Measurements from ENCODE around the gene ARID1B. TPM values are rescaled to one million over a fixed set of nuclear protein-coding genes. Genes with fewer than 3 reads are reported as not detected.

Gene ARID1B
- total and polyA plus RNA-seq, 2 of the 13 experiments (the other 11 are each of a cell fraction or from before 2014, with no cell fraction given), result 20.1 to 32.6 TPM

- TF ChIP-seq NFE2L1 (CRISPR knock-in tag; IDR thresholded peaks at IDR 0.05; ENCODE audit: borderline replicate concordance), result no peak
- TF ChIP-seq MAFF (IDR thresholded peaks at IDR 0.05; ENCODE audit: low read depth, low read length), result 0 out of 2 replicates have a peak, but pooled peaks have one; percentile 17
- TF ChIP-seq TEAD3 (CRISPR knock-in tag; optimal IDR thresholded peaks at IDR 0.05; ENCODE audit: borderline replicate concordance), result peak; percentile 42
- TF ChIP-seq PITX1 (CRISPR knock-in tag; IDR thresholded peaks at IDR 0.05), result 0 out of 2 replicates have a peak, but pooled peaks have one; percentile 23
- no peak for TF ChIP-seq MED8 (CRISPR knock-in tag; IDR thresholded peaks at IDR 0.05; ENCODE audit: insufficient replicate concordance)
- TF ChIP-seq ZNF768 (CRISPR knock-in tag; IDR thresholded peaks at IDR 0.05), result peak; percentile 58; the same call in 1 of the 2 replicates
- TF ChIP-seq ZNF678 (CRISPR knock-in tag; IDR thresholded peaks at IDR 0.05), result no peak
- 0 out of 2 replicates have a peak, but pooled peaks have one; percentile 43 for TF ChIP-seq MAFG (CRISPR knock-in tag; IDR thresholded peaks at IDR 0.05)
- TF ChIP-seq MXD1 (CRISPR knock-in tag; IDR thresholded peaks at IDR 0.05), result no peak
- no peak for TF ChIP-seq SUZ12 (IDR thresholded peaks at IDR 0.05; ENCODE audit: low read depth, low read length)
- TF ChIP-seq, protein P1, sequence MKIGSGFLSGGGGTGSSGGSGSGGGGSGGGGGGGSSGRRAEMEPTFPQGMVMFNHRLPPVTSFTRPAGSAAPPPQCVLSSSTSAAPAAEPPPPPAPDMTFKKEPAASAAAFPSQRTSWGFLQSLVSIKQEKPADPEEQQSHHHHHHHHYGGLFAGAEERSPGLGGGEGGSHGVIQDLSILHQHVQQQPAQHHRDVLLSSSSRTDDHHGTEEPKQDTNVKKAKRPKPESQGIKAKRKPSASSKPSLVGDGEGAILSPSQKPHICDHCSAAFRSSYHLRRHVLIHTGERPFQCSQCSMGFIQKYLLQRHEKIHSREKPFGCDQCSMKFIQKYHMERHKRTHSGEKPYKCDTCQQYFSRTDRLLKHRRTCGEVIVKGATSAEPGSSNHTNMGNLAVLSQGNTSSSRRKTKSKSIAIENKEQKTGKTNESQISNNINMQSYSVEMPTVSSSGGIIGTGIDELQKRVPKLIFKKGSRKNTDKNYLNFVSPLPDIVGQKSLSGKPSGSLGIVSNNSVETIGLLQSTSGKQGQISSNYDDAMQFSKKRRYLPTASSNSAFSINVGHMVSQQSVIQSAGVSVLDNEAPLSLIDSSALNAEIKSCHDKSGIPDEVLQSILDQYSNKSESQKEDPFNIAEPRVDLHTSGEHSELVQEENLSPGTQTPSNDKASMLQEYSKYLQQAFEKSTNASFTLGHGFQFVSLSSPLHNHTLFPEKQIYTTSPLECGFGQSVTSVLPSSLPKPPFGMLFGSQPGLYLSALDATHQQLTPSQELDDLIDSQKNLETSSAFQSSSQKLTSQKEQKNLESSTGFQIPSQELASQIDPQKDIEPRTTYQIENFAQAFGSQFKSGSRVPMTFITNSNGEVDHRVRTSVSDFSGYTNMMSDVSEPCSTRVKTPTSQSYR (CRISPR knock-in tag; IDR thresholded peaks at IDR 0.05; ENCODE audit: borderline replicate concordance), result no peak
- peak; percentile 43 for TF ChIP-seq ZNF687 (CRISPR knock-in tag; IDR thresholded peaks at IDR 0.05)
- 0 out of 2 replicates have a peak, but pooled peaks have one; percentile 49 for TF ChIP-seq ZBTB33 (CRISPR knock-in tag; IDR thresholded peaks at IDR 0.05)
- TF ChIP-seq MAFK (conservative IDR thresholded peaks at IDR 0.05 in 1 of 2, IDR thresholded peaks at IDR 0.05 in 1 of 2; ENCODE audit: low read length in 2 of 2), result peak in 1 of 2 experiments; percentile 54; a peak in 2 of 4 replicates
- peak; percentile 89 for TF ChIP-seq NFE2 (CRISPR knock-in tag; IDR thresholded peaks at IDR 0.05)
- TF ChIP-seq FOXK1 (CRISPR knock-in tag; IDR thresholded peaks at IDR 0.05; ENCODE audit: borderline replicate concordance, low read depth), result no peak
- TF ChIP-seq KMT2A (CRISPR knock-in tag; IDR thresholded peaks at IDR 0.05), result 0 out of 2 replicates have a peak, but pooled peaks have one; percentile 33
- no peak for TF ChIP-seq EEA1 (CRISPR knock-in tag; IDR thresholded peaks at IDR 0.05; ENCODE audit: borderline replicate concordance)
- no peak for TF ChIP-seq ZNF576 (CRISPR knock-in tag; IDR thresholded peaks at IDR 0.05)
Observed at GRCh38 chr6:157240059-157240959, 463.1 kb downstream of the ARID1B start (continued).
